Fibroblast of skin of right biceps (primary cell): ENCODE results near the gene SLC25A17.
"Not testable (repeated sequence)": the region's sequence is repeated elsewhere in the genome, so short reads cannot be mapped to it uniquely, and the experiment has no call there.

Source experiments
- DNase-seq: peaks from one replicate; pipeline ENCODE4 v3.0.0-alpha.2; 2013

The SLC25A17 gene

GRCh38 chr22:40818192-40818746 lies 877 bp downstream of the SLC25A17 start:
- no peak for DNase-seq

DNA sequence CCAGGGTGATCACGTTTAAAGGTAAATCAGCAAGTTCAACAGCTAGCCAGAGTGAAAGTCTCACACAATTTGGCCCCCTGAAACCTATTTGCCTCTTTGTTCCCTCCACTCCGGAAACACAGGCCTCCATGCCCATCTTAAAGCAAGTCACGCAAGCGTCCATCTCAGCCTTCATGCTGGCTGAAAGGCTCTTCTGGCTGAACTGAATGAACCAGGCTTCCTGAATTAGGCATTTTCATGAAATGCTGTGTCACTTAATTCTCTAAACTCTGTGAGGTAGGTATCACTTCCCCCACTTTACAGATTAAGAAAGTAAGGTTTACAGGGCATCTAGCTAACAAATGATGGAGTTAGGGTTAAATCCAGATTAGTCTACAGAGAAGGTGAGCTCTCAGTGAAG lies 1.4 kb downstream of the SLC25A17 start:
- DNase-seq = no peak

DNA sequence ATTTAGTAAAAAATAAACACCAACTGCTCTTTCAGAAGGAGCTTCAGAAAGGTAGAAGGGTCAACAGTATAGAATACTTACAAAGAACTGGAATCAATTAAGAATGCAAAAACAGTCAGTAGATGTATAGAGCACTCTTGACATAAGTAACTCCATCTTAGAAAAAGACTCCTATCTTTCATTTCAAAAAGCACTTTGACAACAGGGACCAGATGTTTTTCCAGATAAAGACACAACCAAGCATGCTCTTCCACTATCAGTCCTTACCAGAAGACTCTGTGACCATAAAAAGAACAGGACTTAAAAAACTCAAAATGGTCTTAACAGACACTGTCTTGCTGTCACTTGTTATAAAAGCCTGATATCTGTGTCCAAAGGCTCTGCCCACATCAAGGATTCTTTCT lies 5.2 kb downstream of the SLC25A17 start:
- DNase-seq = no peak

DNA sequence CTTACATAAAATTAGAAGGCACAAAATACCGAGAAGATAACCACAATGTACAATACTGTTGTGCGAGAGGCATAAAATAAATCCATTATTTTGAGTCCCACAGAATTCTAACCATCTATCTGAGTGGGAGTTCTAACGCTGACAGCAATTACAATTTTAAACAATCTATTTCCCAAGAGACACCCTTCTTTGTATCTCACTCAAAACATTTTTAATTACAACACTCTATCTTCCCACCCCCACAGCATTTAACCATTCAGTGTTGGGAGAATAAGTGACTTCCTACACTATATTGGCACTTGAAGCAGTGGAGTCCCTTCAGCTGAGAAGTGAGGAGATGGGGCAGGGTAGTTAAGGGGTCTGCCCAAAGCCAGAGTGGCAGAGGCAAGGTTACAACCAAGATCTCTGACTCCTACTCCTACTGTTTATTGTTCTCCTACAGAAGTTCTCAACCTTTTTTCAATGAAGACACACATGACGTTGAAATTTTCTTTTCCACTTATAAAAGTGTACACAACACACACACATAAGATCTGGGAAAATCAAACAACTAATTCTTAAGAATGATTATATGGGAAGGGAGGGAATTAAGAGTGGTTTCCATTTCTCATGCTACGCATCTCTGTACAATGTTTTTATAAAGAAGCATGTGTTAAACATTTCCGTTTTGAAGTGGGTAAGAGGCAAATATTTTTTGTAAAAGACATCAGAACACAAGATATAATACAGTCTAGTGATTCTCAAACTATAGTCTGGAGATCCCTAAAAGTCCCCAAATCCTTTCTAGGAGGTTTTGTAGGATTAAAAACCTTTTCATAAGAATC lies 10.9 kb downstream of the SLC25A17 start:
- DNase-seq = peak; percentile 32

DNA sequence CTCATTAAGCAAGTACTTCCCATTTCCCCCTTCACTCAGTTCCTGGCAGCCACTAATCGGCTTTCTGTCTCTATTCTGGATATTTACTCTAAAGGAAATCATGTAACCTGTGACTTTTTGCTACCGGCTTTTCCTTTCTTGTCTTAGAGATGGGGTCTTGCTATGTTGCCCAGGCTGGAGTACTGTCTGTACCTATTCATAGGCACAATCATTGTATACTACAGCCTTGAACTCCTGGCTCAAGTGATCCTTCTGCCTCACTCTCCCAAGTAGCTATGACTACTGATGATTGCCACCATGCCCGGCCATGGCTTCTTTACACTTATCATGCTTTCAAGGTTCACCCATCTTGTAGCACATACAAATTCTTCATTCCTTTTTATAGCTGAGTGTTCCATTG lies 12.4 kb downstream of the SLC25A17 start:
- no peak for DNase-seq

DNA sequence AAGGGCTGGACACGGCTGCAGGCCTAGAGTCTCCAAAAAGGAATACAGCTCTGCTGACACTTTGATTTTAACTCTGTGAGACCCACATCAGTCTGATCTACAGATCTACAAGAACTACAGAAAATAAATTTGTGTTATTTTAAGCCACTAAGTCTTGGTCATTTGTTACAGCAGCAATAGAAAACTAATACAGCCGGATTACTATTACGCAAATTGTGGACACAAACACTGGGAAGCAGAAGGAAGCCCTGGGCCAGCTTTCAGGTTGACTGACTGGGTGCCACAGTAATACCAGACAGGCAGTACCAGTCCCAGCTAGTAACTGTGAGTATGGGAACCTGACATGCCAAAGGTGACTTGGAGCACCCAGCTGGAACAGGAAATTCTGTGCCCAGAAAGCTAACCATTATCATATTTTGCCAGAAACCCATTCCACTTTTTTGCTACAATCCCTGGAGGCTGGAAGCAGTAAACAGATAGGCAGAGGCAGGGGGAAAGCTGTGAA lies 13.4 kb downstream of the SLC25A17 start:
- no peak for DNase-seq

DNA sequence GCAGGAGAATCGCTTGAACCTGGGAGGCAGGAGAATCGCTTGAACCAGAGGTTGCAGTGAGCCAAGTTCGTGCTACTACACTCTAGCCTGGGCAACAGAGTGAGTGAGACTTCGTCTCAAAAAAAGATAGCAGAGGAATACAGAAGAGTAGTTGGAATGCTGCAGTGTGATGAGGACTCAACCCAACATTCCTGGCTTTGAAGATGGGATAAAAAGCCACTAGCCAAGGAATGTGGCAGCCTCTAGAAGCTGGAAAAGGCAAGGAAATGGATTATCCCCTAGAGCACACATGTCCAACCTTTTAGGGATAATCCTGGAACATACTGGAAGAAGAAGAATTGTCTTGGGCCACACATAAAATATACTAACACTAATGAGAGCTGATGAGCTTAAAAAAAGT lies 13.9 kb downstream of the SLC25A17 start:
- peak; percentile 24 for DNase-seq

DNA sequence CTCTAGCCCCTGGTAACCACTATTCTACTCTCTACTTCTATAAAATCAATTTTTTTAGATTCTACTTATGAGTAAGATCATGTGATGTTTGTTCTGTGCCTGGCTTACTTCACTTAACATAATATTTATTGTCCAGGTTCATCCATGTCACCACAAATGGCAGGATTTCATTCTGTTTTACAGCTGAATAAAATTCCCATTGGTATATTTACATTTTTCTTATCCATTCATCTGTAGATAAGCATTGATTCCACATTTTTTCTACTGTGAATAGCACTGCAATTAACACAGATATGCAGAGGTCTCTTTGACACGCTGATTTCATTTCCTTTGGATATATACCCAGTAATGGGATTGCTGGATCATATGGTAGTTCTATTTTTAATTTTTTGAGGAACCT lies 15.8 kb downstream of the SLC25A17 start:
- DNase-seq = no peak

DNA sequence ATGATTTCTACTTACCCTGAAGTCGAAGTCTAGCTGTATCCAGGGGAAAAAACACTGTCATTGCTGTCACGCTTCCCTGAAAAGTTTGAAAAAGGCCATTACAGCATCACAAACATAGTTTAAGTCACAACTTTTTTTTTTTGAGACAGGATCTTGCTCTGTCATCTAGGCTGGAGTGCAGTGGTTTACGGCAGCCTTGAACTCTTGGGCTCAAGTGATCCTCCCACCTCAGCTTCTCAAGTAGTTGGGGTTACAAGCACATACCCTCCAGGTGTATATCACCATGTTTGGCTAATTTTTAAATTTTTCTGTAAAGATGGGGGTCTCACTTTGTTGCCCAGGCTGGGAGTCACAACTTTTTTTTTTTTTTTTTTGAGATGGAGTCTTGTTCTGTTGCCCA lies 20.1 kb downstream of the SLC25A17 start:
- DNase-seq = no peak

DNA sequence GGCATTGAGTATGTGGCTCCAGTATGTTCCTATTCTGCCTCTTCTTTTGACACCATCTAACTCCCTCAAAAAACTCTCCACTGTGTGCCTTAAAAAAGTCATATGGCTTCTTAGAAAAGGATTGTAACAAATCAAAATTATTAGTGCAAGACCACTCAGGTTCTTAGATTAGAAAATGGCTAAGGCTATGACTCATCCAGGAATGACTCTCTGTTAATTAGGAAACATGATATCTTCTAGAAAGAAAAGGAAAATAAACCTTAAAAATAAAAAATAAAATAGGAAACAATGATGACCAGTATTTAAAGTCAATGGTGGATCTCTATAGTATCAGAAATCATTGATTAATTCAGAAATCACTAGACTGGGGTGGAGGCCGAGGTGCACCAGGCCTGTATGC lies 21.7 kb downstream of the SLC25A17 start:
- DNase-seq = peak; percentile 43

DNA sequence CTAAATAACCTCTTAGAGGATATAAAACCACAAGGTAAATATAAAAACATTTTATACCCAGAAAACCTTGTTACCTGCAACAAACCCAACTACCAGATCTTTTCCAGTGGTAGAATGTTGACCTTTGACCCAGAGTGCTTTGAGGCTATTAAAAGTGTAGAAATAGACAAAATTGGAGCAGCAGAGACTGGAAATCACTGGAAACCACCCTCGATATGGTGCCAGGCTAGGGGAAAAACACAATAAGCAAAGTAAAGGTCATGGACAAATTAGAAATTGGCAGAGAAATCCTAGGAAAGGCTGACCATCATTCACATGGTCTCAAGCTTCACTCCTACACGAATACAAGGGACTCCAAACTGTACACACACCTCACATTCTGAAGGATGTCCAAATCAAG lies 26.7 kb downstream of the SLC25A17 start:
- DNase-seq = no peak

DNA sequence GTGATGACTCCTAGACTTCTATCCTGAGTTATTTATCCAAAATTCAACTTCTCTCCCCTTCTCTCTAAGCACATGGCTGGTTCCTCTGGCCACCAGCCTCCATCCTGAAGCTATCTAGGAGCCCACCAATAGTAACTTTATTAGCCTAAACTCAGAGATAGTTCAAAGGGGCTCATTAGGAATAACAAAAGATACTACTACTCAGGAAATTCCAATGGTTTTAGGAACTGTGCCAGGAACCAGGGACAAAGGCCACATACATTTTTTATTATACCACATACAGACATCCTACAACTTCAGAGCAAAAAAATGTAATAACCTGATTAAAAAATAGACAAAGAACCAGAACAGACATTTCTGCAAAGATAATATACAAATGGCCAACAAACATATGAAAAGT lies 27.9 kb downstream of the SLC25A17 start:
- DNase-seq = peak; percentile 71

DNA sequence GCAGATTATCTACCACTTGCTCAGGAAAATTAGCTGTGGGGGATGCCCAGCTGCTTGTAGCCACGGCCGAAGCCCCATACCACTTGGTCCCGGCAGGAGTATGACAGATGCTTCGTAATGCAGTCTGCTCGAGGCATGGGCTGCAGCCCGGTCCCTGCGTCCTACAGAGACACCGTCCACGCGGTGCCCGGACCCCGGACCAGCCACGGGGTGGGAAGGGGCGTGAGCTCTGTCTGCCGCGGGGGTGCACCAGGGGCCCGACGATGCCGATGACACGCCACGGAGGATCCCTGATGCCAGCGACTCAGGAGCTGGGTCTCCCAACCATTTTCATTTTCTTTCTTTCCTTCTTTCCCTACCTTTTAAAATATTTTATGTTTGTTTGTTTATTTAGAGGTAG lies 30.0 kb downstream of the SLC25A17 start:
- no peak for DNase-seq

GRCh38 chr22:40782521-40782920 lies 36.6 kb downstream of the SLC25A17 start:
- no peak for DNase-seq

- DNase-seq = not testable (repeated sequence)
Observed at GRCh38 chr22:40781749-40782148, 37.4 kb downstream of the SLC25A17 start.

GRCh38 chr22:40769761-40770160 lies 49.4 kb downstream of the SLC25A17 start:
- no peak for DNase-seq

DNA sequence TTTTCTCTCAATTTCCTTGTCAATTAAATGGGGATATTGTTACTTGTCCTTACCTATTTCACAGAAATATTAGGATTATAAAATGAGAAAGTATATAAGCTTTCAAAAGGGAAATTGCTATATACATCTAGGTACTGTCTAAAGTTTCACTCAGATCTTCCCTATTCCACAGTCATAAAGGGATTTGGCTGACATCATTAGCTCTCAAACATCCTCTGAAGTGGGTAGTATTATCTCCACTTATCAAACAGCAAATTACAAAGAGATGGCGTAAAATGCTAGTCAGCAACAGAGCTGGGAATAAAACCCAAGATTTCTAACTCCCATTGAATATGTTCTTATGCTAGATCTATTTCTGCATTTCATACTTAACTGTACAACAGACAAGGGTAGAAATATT lies 50.9 kb downstream of the SLC25A17 start:
- DNase-seq = no peak

- DNase-seq = no peak
Observed at GRCh38 chr22:40766956-40767355, 52.2 kb downstream of the SLC25A17 start.

DNA sequence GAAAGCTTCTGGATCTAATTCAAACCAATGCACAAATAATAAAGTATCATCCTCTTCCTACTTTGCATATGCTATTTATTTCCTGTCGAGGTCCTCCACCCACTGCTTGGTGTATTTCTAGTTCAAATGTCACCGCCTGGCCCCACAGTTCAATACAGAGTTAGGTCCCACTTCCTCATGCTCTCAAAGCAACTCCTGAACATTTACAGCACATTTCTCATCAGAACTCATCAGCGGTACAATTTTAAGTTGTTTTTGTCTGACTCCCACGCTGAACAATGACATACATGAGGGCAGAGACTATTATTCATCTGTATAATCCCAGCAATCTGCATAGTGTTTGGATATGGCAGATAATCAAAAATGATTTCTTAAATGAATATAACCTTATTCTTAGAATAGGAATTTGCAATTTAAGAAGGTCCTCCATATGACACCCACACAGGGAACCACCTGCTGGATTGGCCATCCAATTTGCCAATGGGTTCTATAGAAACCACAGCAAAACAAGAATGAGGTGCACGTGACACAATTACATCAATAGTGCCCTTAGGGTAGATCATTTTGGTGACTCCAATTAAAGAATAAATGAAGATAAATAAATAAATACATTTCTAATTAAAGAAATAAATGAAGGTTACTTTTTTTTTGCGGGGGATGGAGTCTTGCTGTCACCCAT lies 54.2 kb downstream of the SLC25A17 start:
- DNase-seq = peak; percentile 6

GRCh38 chr22:40759294-40759840 lies 59.8 kb downstream of the SLC25A17 start:
- no peak for DNase-seq

- not testable (repeated sequence) for DNase-seq
Observed at GRCh38 chr22:40758851-40759250, 60.3 kb downstream of the SLC25A17 start.

DNA sequence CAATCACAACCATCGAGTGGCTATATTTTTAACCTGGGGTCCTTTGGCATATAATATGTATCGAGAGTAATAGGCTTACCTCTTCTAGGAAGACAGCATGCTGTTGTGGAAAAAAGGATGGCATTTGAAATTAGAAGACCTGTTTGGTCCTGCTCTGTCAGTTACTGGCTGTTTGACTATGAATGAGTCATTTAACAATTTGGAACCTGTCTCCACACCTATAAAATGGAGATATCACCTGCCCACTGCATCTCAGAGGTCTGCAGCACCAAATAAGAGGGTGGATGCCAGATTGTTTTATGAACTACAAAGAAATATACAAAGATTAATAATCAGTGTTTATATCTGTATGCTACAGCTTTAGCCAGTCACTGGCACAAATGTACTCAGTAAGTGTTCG lies 60.8 kb downstream of the SLC25A17 start:
- DNase-seq = no peak

DNA sequence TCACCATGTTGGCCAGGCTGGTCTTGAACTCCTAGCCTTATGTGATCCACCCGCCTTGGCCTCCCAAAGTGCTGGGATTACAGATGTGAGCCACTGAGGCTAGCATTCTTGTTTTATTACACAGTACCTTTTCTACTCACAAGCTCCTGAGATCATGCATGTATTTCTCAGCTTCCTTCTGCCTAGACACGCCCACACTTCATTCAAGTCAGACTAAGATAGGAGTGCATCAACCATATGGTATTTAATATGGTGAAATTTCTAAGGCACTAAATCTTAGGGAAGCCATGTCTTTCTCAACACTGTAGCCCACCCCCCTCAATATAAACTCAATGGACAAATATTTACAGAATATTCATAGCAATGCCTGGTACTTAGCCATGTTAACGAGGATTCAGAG lies 62.1 kb downstream of the SLC25A17 start:
- peak; percentile 56 for DNase-seq

DNA sequence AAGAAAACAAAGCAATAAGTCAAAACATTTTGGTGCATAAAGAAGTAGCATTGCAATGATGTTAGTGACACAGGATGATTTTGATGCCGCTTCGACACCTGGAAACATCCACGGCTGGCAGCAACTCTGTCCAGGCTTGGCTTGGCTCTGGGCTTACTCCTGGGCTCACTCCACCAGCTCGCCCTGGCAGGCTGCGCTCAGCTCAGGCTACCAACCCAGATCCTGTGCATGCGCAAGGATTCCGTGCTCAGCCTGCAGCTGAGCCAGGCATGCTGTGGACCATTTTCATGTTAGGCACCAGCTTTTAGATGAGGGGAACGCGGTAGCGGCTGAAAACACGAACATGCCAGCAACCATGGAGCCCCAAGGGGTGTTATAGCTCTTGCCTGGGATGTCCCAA lies 66.0 kb downstream of the SLC25A17 start:
- DNase-seq = no peak
